ENCODE data around the gene CNTFR.

GRCh38 chr9:34519321-34520020 lies 70.1 kb downstream of the CNTFR start:
- TF ChIP-seq CTCF (conservative IDR thresholded peaks at IDR 0.05; ENCODE audit: low read depth, low read length): no peak
- no peak for TF ChIP-seq EZH2 (IDR thresholded peaks at IDR 0.05; ENCODE audit: borderline replicate concordance, low read depth, low read length, poor library complexity, severe bottlenecking)

Data from A673 (cell line).